Measurements from ENCODE around the gene ASAP2.

DNA sequence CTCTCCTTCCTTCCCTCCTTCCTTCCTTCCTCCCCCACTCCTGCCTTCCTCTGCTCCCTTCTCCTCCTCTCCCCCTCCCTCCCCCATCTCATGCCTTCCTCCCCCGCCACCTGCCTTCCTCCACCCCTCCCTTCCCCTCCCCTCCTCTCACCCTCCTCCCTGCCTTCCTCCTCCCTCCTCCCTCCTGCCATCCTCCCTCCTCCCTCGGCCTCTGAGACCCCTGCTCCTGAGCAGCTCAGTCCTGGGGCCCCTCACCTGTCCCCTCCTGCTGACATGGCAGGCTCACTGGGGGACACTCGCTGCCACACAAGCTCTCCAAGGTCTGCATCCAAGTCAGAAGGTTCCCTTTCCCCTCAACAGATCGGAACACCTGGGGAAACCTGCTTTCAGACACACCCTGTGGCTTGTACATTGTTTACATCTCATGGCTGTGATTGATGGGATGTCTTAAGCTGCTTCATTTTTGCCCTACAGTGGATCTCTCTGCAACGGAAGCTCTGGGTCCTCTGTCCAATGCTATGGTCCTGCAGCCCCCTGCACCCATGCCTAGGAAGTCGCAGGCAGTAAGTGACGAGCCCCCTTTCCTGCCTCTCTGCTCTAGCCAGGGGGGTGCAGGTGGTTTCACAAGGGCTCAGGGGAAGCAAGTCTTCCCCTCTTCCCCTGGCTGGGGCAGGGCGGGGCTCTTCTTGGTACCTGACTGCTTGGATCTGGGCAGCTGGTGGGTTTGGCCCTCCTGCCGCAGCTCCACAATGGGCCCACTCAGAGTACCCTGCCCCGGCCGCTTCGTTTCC is 193.9 kb downstream of the ASAP2 start:
- TF ChIP-seq CTCF (conservative IDR thresholded peaks at IDR 0.05; ENCODE audit: low read length), result no peak
- no peak for TF ChIP-seq EZH2phosphoT487 (IDR thresholded peaks at IDR 0.05; ENCODE audit: borderline replicate concordance)
